MCF 10A (cell line): Measurements from ENCODE around the gene TAAR6. TPM values are rescaled to one million over a fixed set of nuclear protein-coding genes. Genes with fewer than 3 reads are reported as not detected.
"Not testable (repeated sequence)": the region's sequence is repeated elsewhere in the genome, so short reads cannot be mapped to it uniquely, and the experiment has no call there.

ENCODE experiments used
- BruUV-seq: library from RNA; stranded (reverse); fragments of 400-500 nt; replicated peaks from 2 replicates; lab custom pipeline; 2021; lab: Mats Ljungman, UMichigan
- CTCF ChIA-PET: fragments of 300-600 bp; sonication (Branson Sonifier 250); formaldehyde crosslinking; extraction: SDS; loops from one replicate; lab custom pipeline; 2021; ENCODE audit warnings: antibody characterized with exemption, inconsistent platforms; lab: Yijun Ruan, JAX
- POLR2A ChIA-PET: fragments of 300-600, 350-650 bp; sonication (Branson Sonifier 250); formaldehyde crosslinking; extraction: SDS; loops from one replicate; lab custom pipeline; 2020; ENCODE audit warnings: antibody characterized with exemption, inconsistent platforms; lab: Yijun Ruan, JAX
- DNase-seq: peaks from one replicate; pipeline ENCODE4 v3.0.0-alpha.2; 2018; ENCODE audit not compliant: unreplicated experiment
- H3K27ac Mint-ChIP-seq: one replicate; pipeline ENCODE4 v1.8.0; 2022; ENCODE audit warnings: mild to moderate bottlenecking, low read depth, mixed read lengths; ENCODE audit not compliant: unreplicated experiment
- H3K27me3 Mint-ChIP-seq: one replicate; pipeline ENCODE4 v1.8.0; 2022; ENCODE audit warnings: mixed read lengths; ENCODE audit not compliant: insufficient read depth, unreplicated experiment
- H3K36me3 Mint-ChIP-seq: one replicate; pipeline ENCODE4 v1.8.0; 2022; ENCODE audit warnings: mild to moderate bottlenecking, moderate library complexity, mixed read lengths; ENCODE audit not compliant: insufficient read depth, unreplicated experiment
- H3K4me1 Mint-ChIP-seq: one replicate; pipeline ENCODE4 v1.8.0; 2022; ENCODE audit warnings: mixed read lengths; ENCODE audit not compliant: insufficient read depth, unreplicated experiment
- H3K4me3 Mint-ChIP-seq: one replicate; pipeline ENCODE4 v1.8.0; 2022; ENCODE audit warnings: mild to moderate bottlenecking, moderate library complexity, mixed read lengths; ENCODE audit not compliant: unreplicated experiment
- H3K9me3 Mint-ChIP-seq: one replicate; pipeline ENCODE4 v1.8.0; 2022; ENCODE audit warnings: mixed read lengths; ENCODE audit not compliant: unreplicated experiment
- CTCF ChIP-seq: fragments of 200-600 bp; IDR thresholded peaks from one replicate; pipeline ENCODE4 v1.8.0; 2022; ENCODE audit warnings: antibody characterized with exemption, mild to moderate bottlenecking; ENCODE audit not compliant: unreplicated experiment
- intact Hi-C: fragments of 100-400 bp; cut with micrococcal nuclease; formaldehyde crosslinking; loops from 2 replicates; pipeline ENCODE4 v1.14.1; 2022
- total RNA-seq: library from RNA; stranded (reverse); gene quantifications from 2 replicates; pipeline ENCODE4 v1.2.3, GENCODE V29; 2022

The TAAR6 gene
- total RNA-seq, 1 experiment from 2014 or later, result not detected

GRCh38 chr6:132596201-132596600, 26.1 kb downstream of the TAAR6 start:
- H3K36me3 Mint-ChIP-seq, result no peaks in the 10 kb centered on the region
- intact Hi-C loops, result no loop called here
- peaks cover 77% of the 10 kb centered on the region for H3K27me3 Mint-ChIP-seq
- H3K4me1 Mint-ChIP-seq, result no peaks in the 10 kb centered on the region
- ChIA-PET POLR2A (no interaction called here), CTCF (interaction anchor here (1.2 to 1.4 kb wide), 2 partner anchors 8 to 20 kb away, joined by 3 read pairs; no protein-coding TSS in a partner anchor)
- BruUV-seq, result no TSS peak
- no peak for TF ChIP-seq CTCF
- no peaks in the 10 kb centered on the region for H3K9me3 Mint-ChIP-seq
- no peak overlapping the region for H3K4me3 Mint-ChIP-seq
- H3K27ac Mint-ChIP-seq, result no peak overlapping the region
- no peak for DNase-seq

DNA sequence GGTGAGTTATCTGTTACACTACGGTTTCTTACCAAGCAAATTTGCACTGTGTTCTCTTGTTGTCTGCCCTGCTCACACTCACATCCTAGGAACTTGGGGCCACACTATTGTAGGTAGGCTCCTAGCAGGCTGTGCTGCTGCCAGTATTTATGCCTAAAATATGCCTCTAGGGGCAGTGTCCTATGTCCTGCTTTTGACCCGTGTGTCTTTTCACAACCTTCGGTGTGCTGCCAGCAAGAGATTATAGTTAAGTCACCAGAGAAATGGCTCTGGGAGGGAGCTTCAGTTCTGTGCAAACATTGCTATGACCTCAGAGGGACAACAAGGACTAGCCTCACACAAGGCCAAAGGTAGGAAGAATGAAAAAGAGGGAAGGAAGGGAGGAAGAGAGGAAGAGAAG, 28.4 kb downstream of the TAAR6 start:
- peak; percentile 32 for TF ChIP-seq CTCF
- POLR2A ChIA-PET, result no interaction called here
- H3K36me3 Mint-ChIP-seq, result no peaks in the 10 kb centered on the region
- peaks cover 63% of the 10 kb centered on the region for H3K27me3 Mint-ChIP-seq
- DNase-seq, result peak; percentile 51
- no peak overlapping the region for H3K4me3 Mint-ChIP-seq
- CTCF ChIA-PET, result interaction anchor here (0.6 to 1.1 kb wide), 7 partner anchors 9 to 652 kb away, joined by 3 to 4 read pairs (median 3); partner anchors contain the start of gene TAAR5
- no peak overlapping the region for H3K27ac Mint-ChIP-seq
- no TSS peak for BruUV-seq
- intact Hi-C loops, result no loop called here
- H3K4me1 Mint-ChIP-seq, result no peaks in the 10 kb centered on the region
- H3K9me3 Mint-ChIP-seq, result no peaks in the 10 kb centered on the region

DNA sequence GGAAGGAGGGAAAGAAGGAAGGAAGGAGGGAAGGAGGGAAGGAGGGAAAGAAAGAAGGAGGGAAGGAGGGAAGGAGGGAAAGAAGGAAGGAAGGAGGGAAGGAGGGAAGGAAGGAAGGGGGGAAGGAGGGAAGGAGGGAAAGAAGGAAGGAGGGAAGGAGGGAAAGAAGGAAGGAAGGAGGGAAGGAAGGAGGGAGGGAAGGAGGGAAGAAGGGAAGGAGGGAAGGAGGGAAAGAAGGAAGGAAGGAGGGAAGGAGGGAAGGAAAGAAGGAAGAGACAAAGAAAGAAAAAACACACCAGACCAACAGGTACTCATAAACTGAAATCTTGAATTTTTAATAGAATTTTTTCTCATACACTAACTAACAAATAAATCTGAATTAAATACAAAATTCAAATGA, 30.8 kb downstream of the TAAR6 start:
- H3K27ac Mint-ChIP-seq, H3K4me1 Mint-ChIP-seq, DNase-seq, H3K36me3 Mint-ChIP-seq, BruUV-seq, POLR2A ChIA-PET, H3K9me3 Mint-ChIP-seq, intact Hi-C loops, H3K4me3 Mint-ChIP-seq, CTCF ChIA-PET: not testable (repeated sequence)
- H3K27me3 Mint-ChIP-seq, result peaks cover 45% of the 10 kb centered on the region

GRCh38 chr6:132604635-132605152, 34.6 kb downstream of the TAAR6 start:
- TF ChIP-seq CTCF, result no peak

More at GRCh38 chr6:132604635-132605152, 34.6 kb downstream of the TAAR6 start:
- ChIA-PET POLR2A (no interaction called here), CTCF (interaction anchor here (0.6 kb wide), 1 partner anchor 9 kb away, joined by 3 read pairs; no protein-coding TSS in a partner anchor)
- DNase-seq, result no peak
- Mint-ChIP-seq H3K9me3 (no peaks in the 10 kb centered on the region), H3K27ac (no peak overlapping the region), H3K27me3 (peaks cover 13% of the 10 kb centered on the region), H3K36me3 (no peaks in the 10 kb centered on the region), H3K4me1 (peaks cover 4% of the 10 kb centered on the region), H3K4me3 (no peak overlapping the region)
- no TSS peak for BruUV-seq
- intact Hi-C loops, result no loop called here
